H9 (cell line): ENCODE measurements around the gene CMTM4. TPM values are rescaled to one million over a fixed set of nuclear protein-coding genes. Genes with fewer than 3 reads are reported as not detected.

Experiments used
- DNase-seq: peaks from one replicate; pipeline ENCODE4 v3.0.0-alpha.2; 2017
- H2AFZ ChIP-seq: one replicate; pipeline ENCODE4 v1.6.1; 2013; ENCODE audit warnings: mild to moderate bottlenecking, low read length, control low read depth, moderate library complexity
- H2AK5ac ChIP-seq: 2 replicates; pipeline ENCODE4 v1.6.1; 2013; ENCODE audit warnings: low read length, control low read depth, mixed read lengths; ENCODE audit not compliant: insufficient read length
- H2BK120ac ChIP-seq: one replicate; pipeline ENCODE4 v1.6.1; 2013; ENCODE audit warnings: low read depth, mild to moderate bottlenecking, low read length, control low read depth, inconsistent platforms; ENCODE audit not compliant: poor library complexity, severe bottlenecking
- H2BK12ac ChIP-seq: 2 replicates; pipeline ENCODE4 v1.6.1; 2013; ENCODE audit warnings: low read length, control low read depth, mixed read lengths, low read depth; ENCODE audit not compliant: insufficient read length
- H2BK15ac ChIP-seq: 2 replicates; pipeline ENCODE4 v1.6.1; 2013; ENCODE audit warnings: low read depth, low read length, control low read depth
- H2BK20ac ChIP-seq: one replicate; pipeline ENCODE4 v1.6.1; 2013; ENCODE audit warnings: low read depth, mild to moderate bottlenecking, low read length, control low read depth, inconsistent platforms; ENCODE audit not compliant: poor library complexity, severe bottlenecking
- H2BK5ac ChIP-seq: 2 replicates; pipeline ENCODE4 v1.6.1; 2013; ENCODE audit warnings: low read length, control low read depth, mixed read lengths; ENCODE audit not compliant: insufficient read length
- H3K14ac ChIP-seq: 2 replicates; pipeline ENCODE4 v1.6.1; 2013; ENCODE audit warnings: low read length, control low read depth; ENCODE audit not compliant: insufficient read depth
- H3K18ac ChIP-seq: 2 replicates; pipeline ENCODE4 v1.6.1; 2013; ENCODE audit warnings: low read depth, mild to moderate bottlenecking, mixed read lengths, low read length, control low read depth; ENCODE audit not compliant: insufficient read length
- H3K23ac ChIP-seq: 2 replicates; pipeline ENCODE4 v1.6.1; 2013; ENCODE audit warnings: low read length, control low read depth, mixed read lengths, low read depth; ENCODE audit not compliant: insufficient read length
- H3K23me2 ChIP-seq: 2 replicates; pipeline ENCODE4 v1.6.1; 2013; ENCODE audit warnings: low read depth, mild to moderate bottlenecking, mixed read lengths, low read length, control low read depth; ENCODE audit not compliant: insufficient read length, poor library complexity, severe bottlenecking
- H3K27ac ChIP-seq: 2 replicates; pipeline ENCODE4 v1.5.1; 2013; ENCODE audit warnings: low read length, control low read depth, mixed read lengths, low read depth; ENCODE audit not compliant: insufficient read length
- H3K27me3 ChIP-seq: 2 replicates; pipeline ENCODE4 v1.6.1; 2013; ENCODE audit warnings: low read length, control low read depth, inconsistent platforms; ENCODE audit not compliant: insufficient read depth
- H3K4ac ChIP-seq: 2 replicates; pipeline ENCODE4 v1.6.1; 2013; ENCODE audit warnings: low read depth, mild to moderate bottlenecking, control low read depth, inconsistent platforms, low read length, moderate library complexity
- H3K4me1 ChIP-seq: 2 replicates; pipeline ENCODE4 v1.6.1; 2013; ENCODE audit warnings: low read length, control low read depth, inconsistent platforms; ENCODE audit not compliant: insufficient read depth
- H3K4me2 ChIP-seq: 2 replicates; pipeline ENCODE4 v1.6.1; 2013; ENCODE audit warnings: low read length, control low read depth, mixed read lengths; ENCODE audit not compliant: insufficient read length, insufficient read depth
- H3K56ac ChIP-seq: 2 replicates; pipeline ENCODE4 v1.6.1; 2013; ENCODE audit warnings: low read depth, mild to moderate bottlenecking, mixed read lengths, low read length, control low read depth; ENCODE audit not compliant: insufficient read length
- H3K79me1 ChIP-seq: 2 replicates; pipeline ENCODE4 v1.6.1; 2013; ENCODE audit warnings: low read depth, mild to moderate bottlenecking, moderate library complexity, low read length, control low read depth, inconsistent platforms; ENCODE audit not compliant: insufficient read depth, poor library complexity, severe bottlenecking
- H3K79me2 ChIP-seq: 2 replicates; pipeline ENCODE4 v1.6.1; 2013; ENCODE audit warnings: low read length, control low read depth, inconsistent platforms; ENCODE audit not compliant: insufficient read depth
- H3K9ac ChIP-seq: 2 replicates; pipeline ENCODE4 v1.6.1; 2013; ENCODE audit warnings: low read length, control low read depth, mixed read lengths; ENCODE audit not compliant: insufficient read length; ENCODE audit errors: extremely low read depth
- H3K9me3 ChIP-seq: one replicate; pipeline ENCODE4 v1.6.1; 2013; ENCODE audit warnings: low read depth, low read length, inconsistent platforms; ENCODE audit not compliant: control insufficient read depth
- H3T11ph ChIP-seq: one replicate; pipeline ENCODE4 v1.6.1; 2013; ENCODE audit warnings: mild to moderate bottlenecking, low read length, control low read depth, inconsistent platforms
- H4K20me1 ChIP-seq: one replicate; pipeline ENCODE4 v1.6.1; 2013; ENCODE audit not compliant: control insufficient read depth, insufficient read length, insufficient read depth
- H4K5ac ChIP-seq: 2 replicates; pipeline ENCODE4 v1.6.1; 2013; ENCODE audit warnings: low read depth, mild to moderate bottlenecking, mixed read lengths, low read length, control low read depth; ENCODE audit not compliant: insufficient read length
- H4K8ac ChIP-seq: replicated peaks from 2 replicates; pipeline ENCODE4 v1.6.1; 2013; ENCODE audit warnings: low read length, control low read depth, mixed read lengths, low read depth; ENCODE audit not compliant: insufficient read length
- H4K91ac ChIP-seq: 2 replicates; pipeline ENCODE4 v1.6.1; 2013; ENCODE audit warnings: low read depth, mild to moderate bottlenecking, moderate library complexity, mixed read lengths, low read length, control low read depth; ENCODE audit not compliant: insufficient read length
- H3K27ac Mint-ChIP-seq, 3 experiments: 2 replicates in 2 of 3; 3 replicates in 1 of 3; pipeline ENCODE4 v1.8.0; 2020 to 2021; ENCODE audit warnings: mixed read lengths in 3 of 3, mild to moderate bottlenecking in 1 of 3, moderate library complexity in 1 of 3
- H3K27me3 Mint-ChIP-seq: 2 replicates; pipeline ENCODE4 v1.8.0; 2021; ENCODE audit warnings: low read depth, mild to moderate bottlenecking, moderate library complexity, mixed read lengths
- H3K36me3 Mint-ChIP-seq, 3 experiments: 2 replicates in 2 of 3; 3 replicates in 1 of 3; pipeline ENCODE4 v1.8.0; 2020 to 2021; ENCODE audit warnings: low read depth in 3 of 3, mixed read lengths in 3 of 3; ENCODE audit not compliant: insufficient read depth in 1 of 3
- H3K4me1 Mint-ChIP-seq, 2 experiments: 2 replicates each; pipeline ENCODE4 v1.8.0; 2020; ENCODE audit warnings: mixed read lengths in 2 of 2
- H3K4me3 Mint-ChIP-seq, 2 experiments: 2 replicates in 1 of 2; 3 replicates in 1 of 2; pipeline ENCODE4 v1.8.0; 2020 to 2021; ENCODE audit warnings: mild to moderate bottlenecking in 2 of 2, mixed read lengths in 2 of 2, moderate library complexity in 1 of 2
- H3K9me3 Mint-ChIP-seq, 2 experiments: 2 replicates in 1 of 2; 3 replicates in 1 of 2; pipeline ENCODE4 v1.8.0; 2020; ENCODE audit warnings: mild to moderate bottlenecking in 2 of 2, mixed read lengths in 2 of 2, moderate library complexity in 1 of 2
- WGBS: extraction: QIAGEN DNeasy Blood & Tissue Kit; methylation state at CpG from one replicate; pipeline ENCODE4 v1.1.7; 2013; ENCODE audit warnings: missing lambda C conversion rate, low lambda C conversion rate, mixed read lengths; ENCODE audit not compliant: insufficient read length; ENCODE audit errors: extremely low coverage; 5-methylcytosine and 5-hydroxymethylcytosine counted together
- total RNA-seq: library from RNA; stranded (reverse); gene quantifications from 2 replicates; pipeline ENCODE4 v1.2.1, GENCODE V29; 2021
- TF ChIP-seq, protein P1 (sequence below): fragments of 200-600 bp; sonication (generic); conservative IDR thresholded peaks from 3 replicates; pipeline ENCODE4 v1.8.0; 2021; ENCODE audit warnings: antibody characterized with exemption, mild to moderate bottlenecking

Gene CMTM4
- total RNA-seq, 1 experiment from 2014 or later = 40.5 TPM

GRCh38 chr16:66690106-66690847, 6.3 kb downstream of the CMTM4 start:
- Histone ChIP-seq H3K27ac (no peak overlapping the region), H2BK5ac (no peak overlapping the region), H3K14ac (no peak overlapping the region), H2AK5ac (no peak overlapping the region), H4K5ac (no peak overlapping the region), H3K79me2 (peaks cover 1% of the 10 kb centered on the region; the same call in 1 of the 2 replicates), H3K9me3 (no peaks in the 10 kb centered on the region), H3K4ac (no peak overlapping the region), H3K9ac (no peak overlapping the region), H3K18ac (no peak overlapping the region), H3K79me1 (peaks cover 2% of the 10 kb centered on the region), H3K4me1 (no peaks in the 10 kb centered on the region; the same call in 1 of the 2 replicates), H2BK12ac (no peak overlapping the region), H4K20me1 (no peaks in the 10 kb centered on the region), H4K8ac (no peak overlapping the region), H4K91ac (no peak overlapping the region), H2BK15ac (no peak overlapping the region), H3K56ac (no peak overlapping the region), H3K23ac (no peak overlapping the region), H3T11ph (no peak overlapping the region), H2BK120ac (no peak overlapping the region), H3K4me2 (no peak overlapping the region), H2BK20ac (no peak overlapping the region), H2AFZ (no peak overlapping the region), H3K23me2 (peaks cover 1% of the 10 kb centered on the region), H3K27me3 (no peaks in the 10 kb centered on the region)
- Mint-ChIP-seq H3K4me3 (no peak overlapping the region), H3K36me3 (peaks cover 3 to 12% (median 8%) of the 10 kb centered on the region in 3 experiments; a peak in 6 of 7 replicates), H3K9me3 (no peaks in the 10 kb centered on the region; a peak in 1 of 5 replicates), H3K27me3 (no peaks in the 10 kb centered on the region; the same call in 1 of the 2 replicates), H3K4me1 (peaks cover 39 to 51% of the 10 kb centered on the region in 2 experiments), H3K27ac (peak overlapping the region in 2 of 3 experiments; percentile 28 to 50; a peak in 4 of 7 replicates)
- no peak for DNase-seq
- TF ChIP-seq, protein P1, sequence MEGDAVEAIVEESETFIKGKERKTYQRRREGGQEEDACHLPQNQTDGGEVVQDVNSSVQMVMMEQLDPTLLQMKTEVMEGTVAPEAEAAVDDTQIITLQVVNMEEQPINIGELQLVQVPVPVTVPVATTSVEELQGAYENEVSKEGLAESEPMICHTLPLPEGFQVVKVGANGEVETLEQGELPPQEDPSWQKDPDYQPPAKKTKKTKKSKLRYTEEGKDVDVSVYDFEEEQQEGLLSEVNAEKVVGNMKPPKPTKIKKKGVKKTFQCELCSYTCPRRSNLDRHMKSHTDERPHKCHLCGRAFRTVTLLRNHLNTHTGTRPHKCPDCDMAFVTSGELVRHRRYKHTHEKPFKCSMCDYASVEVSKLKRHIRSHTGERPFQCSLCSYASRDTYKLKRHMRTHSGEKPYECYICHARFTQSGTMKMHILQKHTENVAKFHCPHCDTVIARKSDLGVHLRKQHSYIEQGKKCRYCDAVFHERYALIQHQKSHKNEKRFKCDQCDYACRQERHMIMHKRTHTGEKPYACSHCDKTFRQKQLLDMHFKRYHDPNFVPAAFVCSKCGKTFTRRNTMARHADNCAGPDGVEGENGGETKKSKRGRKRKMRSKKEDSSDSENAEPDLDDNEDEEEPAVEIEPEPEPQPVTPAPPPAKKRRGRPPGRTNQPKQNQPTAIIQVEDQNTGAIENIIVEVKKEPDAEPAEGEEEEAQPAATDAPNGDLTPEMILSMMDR = no peak
- WGBS = no CpG with 5 or more reads among the region's 7 CpGs
